KBM-7 (cell line): Measurements from ENCODE around the gene NTM.
A peak's percentile ranks its signal among the peaks of the same experiment; 100 is the strongest.
"Not testable (repeated sequence)": the region's sequence is repeated elsewhere in the genome, so short reads cannot be mapped to it uniquely, and the experiment has no call there.

ENCODE experiments used
- DNase-seq: peaks from one replicate; pipeline ENCODE4 v3.0.0-alpha.2; 2015
- in situ Hi-C: fragments of 300-500 bp; cut with MboI; formaldehyde crosslinking; loops from 2 replicates; pipeline ENCODE4 v1.14.3; 2020; ENCODE audit warnings: low sequenced_read_pairs, low pct_unique_long_range_greater_than_20kb, mixed read lengths

NTM gene

GRCh38 chr11:131670876-131671275 is 300.5 kb downstream of the NTM start:
- no peak for DNase-seq
- in situ Hi-C loops = no loop called here

- in situ Hi-C loops = no loop called here
- no peak for DNase-seq
These were observed 300.9 kb downstream of the NTM start for GRCh38 chr11:131671320-131671719.

GRCh38 chr11:131671734-131672133 is 301.3 kb downstream of the NTM start:
- DNase-seq = no peak
- in situ Hi-C loops = no loop called here

GRCh38 chr11:131672191-131672590 is 301.8 kb downstream of the NTM start:
- no peak for DNase-seq
- in situ Hi-C loops = no loop called here

- DNase-seq = peak; percentile 65
- in situ Hi-C loops = no loop called here
These were observed 303.8 kb downstream of the NTM start for GRCh38 chr11:131674051-131674755.

GRCh38 chr11:131675121-131675888 is 304.9 kb downstream of the NTM start:
- in situ Hi-C loops = loop anchor here (25.0 kb wide), 1 partner anchor 613 kb away; no protein-coding TSS in a partner anchor
- DNase-seq = no peak

- DNase-seq = no peak
- in situ Hi-C loops = loop anchor here (25.0 kb wide), 1 partner anchor 616 kb away; no protein-coding TSS in a partner anchor
These were observed 307.5 kb downstream of the NTM start for GRCh38 chr11:131677828-131678470.

- no peak for DNase-seq
- in situ Hi-C loops = loop anchor here (25.0 kb wide), 1 partner anchor 616 kb away; no protein-coding TSS in a partner anchor
These were observed 308.4 kb downstream of the NTM start for GRCh38 chr11:131678658-131679340.

- not testable (repeated sequence) for DNase-seq
- in situ Hi-C loops = loop anchor here (25.0 kb wide), 1 partner anchor 618 kb away; no protein-coding TSS in a partner anchor
These were observed 310.0 kb downstream of the NTM start for GRCh38 chr11:131680448-131680847.

GRCh38 chr11:131681920-131682319 is 311.5 kb downstream of the NTM start:
- in situ Hi-C loops = loop anchor here (25.0 kb wide), 1 partner anchor 620 kb away; no protein-coding TSS in a partner anchor
- DNase-seq = no peak

- in situ Hi-C loops = loop anchor here (25.0 kb wide), 1 partner anchor 620 kb away; no protein-coding TSS in a partner anchor
- DNase-seq = no peak
These were observed 312.1 kb downstream of the NTM start for GRCh38 chr11:131682373-131683015.

- DNase-seq = no peak
- in situ Hi-C loops = loop anchor here (25.0 kb wide), 1 partner anchor 621 kb away; no protein-coding TSS in a partner anchor
These were observed 312.7 kb downstream of the NTM start for GRCh38 chr11:131683131-131683530.

GRCh38 chr11:131683666-131684065 is 313.3 kb downstream of the NTM start:
- no peak for DNase-seq
- in situ Hi-C loops = loop anchor here (25.0 kb wide), 1 partner anchor 621 kb away; no protein-coding TSS in a partner anchor

- in situ Hi-C loops = loop anchor here (25.0 kb wide), 1 partner anchor 622 kb away; no protein-coding TSS in a partner anchor
These were observed 314.0 kb downstream of the NTM start for GRCh38 chr11:131684111-131685060.

GRCh38 chr11:131685206-131685605 is 314.8 kb downstream of the NTM start:
- no peak for DNase-seq
- in situ Hi-C loops = loop anchor here (25.0 kb wide), 1 partner anchor 623 kb away; no protein-coding TSS in a partner anchor

More at GRCh38 chr11:131684111-131685060, 314.0 kb downstream of the NTM start:
- DNase-seq = no peak

GRCh38 chr11:131685906-131686305 is 315.5 kb downstream of the NTM start:
- no peak for DNase-seq
- in situ Hi-C loops = loop anchor here (25.0 kb wide), 1 partner anchor 624 kb away; no protein-coding TSS in a partner anchor

- in situ Hi-C loops = loop anchor here (25.0 kb wide), 1 partner anchor 625 kb away; no protein-coding TSS in a partner anchor
- DNase-seq = no peak
These were observed 316.4 kb downstream of the NTM start for GRCh38 chr11:131686836-131687235.
